Measurements from ENCODE around the gene ADCK2.

Gene ADCK2

DNA sequence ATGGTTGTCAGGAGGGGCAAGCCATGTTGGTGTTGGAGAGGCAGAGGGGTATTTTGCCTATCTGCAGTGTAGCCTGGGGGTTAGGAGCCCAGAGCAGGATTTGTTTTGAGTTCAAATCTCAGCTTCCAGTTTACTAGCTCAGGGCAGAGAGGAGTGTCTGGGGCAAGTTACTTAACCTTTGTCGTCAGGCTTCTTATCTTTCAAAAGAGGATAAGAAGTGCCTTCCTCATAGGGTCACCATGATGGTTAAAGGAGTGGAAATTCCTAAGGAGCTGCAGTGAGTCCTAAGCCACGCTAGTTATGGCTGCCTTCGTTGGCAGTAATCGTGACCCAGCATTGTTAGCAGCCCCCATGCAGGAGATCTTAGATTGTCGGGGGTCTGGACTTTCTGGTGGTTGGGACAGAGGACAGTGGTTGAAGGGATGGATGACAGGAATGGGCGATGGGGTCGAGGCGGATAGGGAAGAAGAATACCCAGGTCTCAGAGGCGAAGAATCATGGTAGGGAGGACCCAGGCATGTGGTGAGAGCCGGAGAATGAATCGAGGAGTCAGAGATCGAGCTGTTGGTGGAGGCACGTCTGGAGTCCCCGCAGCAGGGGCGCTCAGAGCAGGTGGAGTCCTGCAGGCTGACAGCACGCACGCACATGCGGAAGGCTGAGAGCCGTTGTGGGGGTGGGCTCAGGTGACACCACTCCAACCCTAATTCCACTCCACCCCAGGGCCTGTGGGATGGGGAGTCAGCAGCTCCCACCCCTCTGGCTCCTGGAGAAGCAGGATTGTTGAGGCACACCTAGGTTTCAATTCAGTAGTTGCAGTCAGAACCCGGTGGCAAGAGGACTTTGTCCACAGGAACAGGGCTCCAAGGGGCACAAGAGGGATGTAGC, 11.6 kb downstream of the ADCK2 start:
- no peak overlapping the region for H3K4ac ChIP-seq (ENCODE audit: low read depth, low read length)
- no peak overlapping the region for H2AK5ac ChIP-seq (ENCODE audit: low read length)
- H2BK5ac ChIP-seq (ENCODE audit: low read length): no peak overlapping the region
- H3K27ac ChIP-seq (ENCODE audit: low read depth, low read length): no peak overlapping the region
- H3K4me3 ChIP-seq (ENCODE audit: low read length): no peak overlapping the region
- H2BK120ac ChIP-seq (ENCODE audit: low read depth, low read length): no peak overlapping the region
- no peaks in the 10 kb centered on the region for H3K4me1 ChIP-seq (ENCODE audit: control insufficient read depth, low read depth, low read length)
- no peaks in the 10 kb centered on the region for H3K79me2 ChIP-seq (ENCODE audit: control insufficient read depth, insufficient read depth, low read length)
- DNase-seq: peak; percentile 53
- no peaks in the 10 kb centered on the region for H3K27me3 ChIP-seq (ENCODE audit: insufficient read depth, low read length, poor library complexity)
- H4K8ac ChIP-seq (ENCODE audit: low read depth, low read length): no peak overlapping the region
- H4K5ac ChIP-seq (ENCODE audit: low read length): no peak overlapping the region
- H3K79me1 ChIP-seq (ENCODE audit: low read length): no peaks in the 10 kb centered on the region
- no peaks in the 10 kb centered on the region for H3K36me3 ChIP-seq (ENCODE audit: control insufficient read depth, insufficient read depth, low read length)
- no peak overlapping the region for H3K23ac ChIP-seq (ENCODE audit: low read length)
- no peak overlapping the region for H3K9ac ChIP-seq (ENCODE audit: low read length)
- WGBS (ENCODE audit: extremely low coverage, insufficient coverage, low lambda C conversion rate): no CpG with 5 or more reads among the region's 20 CpGs
- no peak overlapping the region for H3K4me2 ChIP-seq (ENCODE audit: low read length)
- H3K56ac ChIP-seq (ENCODE audit: low read length): no peak overlapping the region
- H3K18ac ChIP-seq (ENCODE audit: low read length): no peak overlapping the region
- no peak overlapping the region for H2BK15ac ChIP-seq (replicated peaks; ENCODE audit: low read depth)

DNA sequence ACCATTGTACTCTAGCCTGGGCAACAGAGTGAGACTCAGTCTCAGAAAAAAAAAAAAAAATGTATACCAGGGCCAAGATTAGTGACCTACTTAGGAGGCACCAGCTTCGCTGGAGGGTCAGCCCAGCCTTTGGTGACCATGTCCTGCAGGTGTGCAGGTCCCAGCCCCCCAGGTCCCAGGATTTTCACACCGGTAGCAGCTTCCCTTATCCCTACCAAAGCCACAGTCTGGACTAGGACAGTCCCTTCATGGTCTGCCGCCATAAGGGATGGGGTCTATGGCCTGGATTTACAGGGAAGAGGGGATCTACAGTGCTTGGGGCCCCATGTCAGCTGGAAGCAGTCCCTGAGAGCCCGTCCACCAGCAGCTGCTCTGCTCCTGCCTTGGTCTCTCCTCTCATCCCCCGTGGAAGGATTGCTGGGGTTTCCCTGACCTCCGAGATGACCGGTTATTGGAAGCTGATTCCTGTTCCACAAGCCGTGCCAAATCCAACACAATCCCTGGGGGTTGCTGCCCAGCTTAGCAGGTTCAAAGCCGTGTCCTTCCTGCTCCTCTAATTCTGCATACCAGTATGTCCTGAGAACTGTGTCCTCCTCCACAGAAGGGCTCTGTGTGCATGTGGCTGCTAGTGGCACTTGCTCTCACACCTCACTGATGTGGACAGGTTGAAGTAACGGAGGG, 12.8 kb downstream of the ADCK2 start:
- H3K27me3 ChIP-seq (ENCODE audit: insufficient read depth, low read length, poor library complexity): no peaks in the 10 kb centered on the region
- WGBS (ENCODE audit: extremely low coverage, insufficient coverage, low lambda C conversion rate): no CpG with 5 or more reads among the region's 10 CpGs
- no peak overlapping the region for H3K56ac ChIP-seq (ENCODE audit: low read length)

DNA sequence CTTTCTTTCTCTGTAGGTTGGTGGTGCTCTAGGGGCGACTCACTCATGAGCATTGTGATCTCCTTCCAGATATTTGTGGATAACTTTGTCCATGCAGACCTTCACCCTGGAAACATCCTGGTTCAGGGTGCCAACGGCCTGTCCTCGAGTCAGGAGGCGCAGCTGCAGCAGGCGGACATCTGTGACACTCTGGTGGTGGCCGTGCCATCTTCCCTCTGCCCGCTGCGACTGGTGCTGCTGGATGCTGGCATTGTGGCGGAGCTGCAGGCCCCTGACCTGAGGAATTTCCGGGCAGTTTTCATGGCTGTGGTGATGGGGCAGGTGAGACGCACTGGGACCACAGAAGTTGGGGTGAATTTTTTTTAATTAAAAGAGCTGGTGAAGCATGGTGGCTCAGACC, 14.2 kb downstream of the ADCK2 start:
- H3K4me2 ChIP-seq (ENCODE audit: low read length): no peak overlapping the region
- H3K4me3 ChIP-seq (ENCODE audit: low read length): no peak overlapping the region
- no peaks in the 10 kb centered on the region for H3K27me3 ChIP-seq (ENCODE audit: insufficient read depth, low read length, poor library complexity)
- H3K18ac ChIP-seq (ENCODE audit: low read length): no peak overlapping the region
- no peak overlapping the region for H2BK15ac ChIP-seq (replicated peaks; ENCODE audit: low read depth)
- no peak for DNase-seq
- no peaks in the 10 kb centered on the region for H3K79me1 ChIP-seq (ENCODE audit: low read length)
- no peak overlapping the region for H2BK5ac ChIP-seq (ENCODE audit: low read length)
- no CpG with 5 or more reads among the region's 11 CpGs for WGBS (ENCODE audit: extremely low coverage, insufficient coverage, low lambda C conversion rate)
- no peak overlapping the region for H4K8ac ChIP-seq (ENCODE audit: low read depth, low read length)
- H2AK5ac ChIP-seq (ENCODE audit: low read length): no peak overlapping the region
- H3K4ac ChIP-seq (ENCODE audit: low read depth, low read length): no peak overlapping the region
- H3K9ac ChIP-seq (ENCODE audit: low read length): no peak overlapping the region
- no peak overlapping the region for H3K27ac ChIP-seq (ENCODE audit: low read depth, low read length)
- H3K23ac ChIP-seq (ENCODE audit: low read length): no peak overlapping the region
- no peak overlapping the region for H2BK120ac ChIP-seq (ENCODE audit: low read depth, low read length)
- H3K79me2 ChIP-seq (ENCODE audit: control insufficient read depth, insufficient read depth, low read length): no peaks in the 10 kb centered on the region
- H3K4me1 ChIP-seq (ENCODE audit: control insufficient read depth, low read depth, low read length): no peaks in the 10 kb centered on the region
- no peak overlapping the region for H4K5ac ChIP-seq (ENCODE audit: low read length)
- H3K36me3 ChIP-seq (ENCODE audit: control insufficient read depth, insufficient read depth, low read length): no peaks in the 10 kb centered on the region
- no peak overlapping the region for H3K56ac ChIP-seq (ENCODE audit: low read length)

More for the DNA sequence above, 12.8 kb downstream of the ADCK2 start:
- Histone ChIP-seq H3K23ac (ENCODE audit: low read length) (no peak overlapping the region), H3K4me2 (ENCODE audit: low read length) (no peak overlapping the region), H3K79me1 (ENCODE audit: low read length) (no peaks in the 10 kb centered on the region), H3K4me1 (ENCODE audit: control insufficient read depth, low read depth, low read length) (no peaks in the 10 kb centered on the region), H4K8ac (ENCODE audit: low read depth, low read length) (no peak overlapping the region), H2BK5ac (ENCODE audit: low read length) (no peak overlapping the region), H3K4me3 (ENCODE audit: low read length) (no peak overlapping the region), H3K9ac (ENCODE audit: low read length) (no peak overlapping the region), H2BK120ac (ENCODE audit: low read depth, low read length) (no peak overlapping the region), H3K79me2 (ENCODE audit: control insufficient read depth, insufficient read depth, low read length) (no peaks in the 10 kb centered on the region), H2AK5ac (ENCODE audit: low read length) (no peak overlapping the region), H4K5ac (ENCODE audit: low read length) (no peak overlapping the region), H3K36me3 (ENCODE audit: control insufficient read depth, insufficient read depth, low read length) (no peaks in the 10 kb centered on the region), H3K27ac (ENCODE audit: low read depth, low read length) (no peak overlapping the region), H3K18ac (ENCODE audit: low read length) (no peak overlapping the region), H2BK15ac (replicated peaks; ENCODE audit: low read depth) (no peak overlapping the region), H3K4ac (ENCODE audit: low read depth, low read length) (no peak overlapping the region)
- no peak for DNase-seq

DNA sequence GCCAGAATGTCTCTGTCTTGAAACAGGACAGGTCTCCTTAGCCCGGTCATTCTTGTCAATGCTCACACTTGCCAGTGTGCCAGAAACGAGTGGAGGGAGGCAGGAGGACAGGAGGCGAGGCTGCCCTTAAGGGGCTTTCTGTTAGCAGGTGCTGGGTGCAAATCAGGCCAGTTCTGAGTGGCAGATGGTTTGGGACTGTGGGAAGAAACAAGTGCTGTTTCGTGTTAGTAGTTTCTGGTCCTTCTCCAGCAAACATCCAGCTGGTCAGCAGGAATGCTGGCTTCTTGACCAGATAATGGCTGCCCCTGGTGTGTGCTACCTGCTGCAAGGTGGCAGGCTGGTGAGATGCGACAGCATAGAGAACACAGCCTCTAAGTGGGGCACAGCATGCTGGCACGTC, 15.6 kb downstream of the ADCK2 start:
- Histone ChIP-seq H2BK5ac (ENCODE audit: low read length) (no peak overlapping the region), H2AK5ac (ENCODE audit: low read length) (no peak overlapping the region), H3K27me3 (ENCODE audit: insufficient read depth, low read length, poor library complexity) (no peaks in the 10 kb centered on the region), H3K56ac (ENCODE audit: low read length) (no peak overlapping the region), H3K18ac (ENCODE audit: low read length) (no peak overlapping the region), H4K5ac (ENCODE audit: low read length) (no peak overlapping the region), H3K4me2 (ENCODE audit: low read length) (no peak overlapping the region), H3K79me1 (ENCODE audit: low read length) (no peaks in the 10 kb centered on the region), H3K79me2 (ENCODE audit: control insufficient read depth, insufficient read depth, low read length) (no peaks in the 10 kb centered on the region), H3K36me3 (ENCODE audit: control insufficient read depth, insufficient read depth, low read length) (no peaks in the 10 kb centered on the region), H2BK15ac (replicated peaks; ENCODE audit: low read depth) (no peak overlapping the region), H3K4me1 (ENCODE audit: control insufficient read depth, low read depth, low read length) (no peaks in the 10 kb centered on the region), H3K23ac (ENCODE audit: low read length) (no peak overlapping the region), H3K27ac (ENCODE audit: low read depth, low read length) (no peak overlapping the region), H3K4me3 (ENCODE audit: low read length) (no peak overlapping the region), H3K4ac (ENCODE audit: low read depth, low read length) (no peak overlapping the region), H2BK120ac (ENCODE audit: low read depth, low read length) (no peak overlapping the region), H4K8ac (ENCODE audit: low read depth, low read length) (no peak overlapping the region), H3K9ac (ENCODE audit: low read length) (no peak overlapping the region)
- WGBS (ENCODE audit: extremely low coverage, insufficient coverage, low lambda C conversion rate): no CpG with 5 or more reads among the region's 6 CpGs
- no peak for DNase-seq

DNA sequence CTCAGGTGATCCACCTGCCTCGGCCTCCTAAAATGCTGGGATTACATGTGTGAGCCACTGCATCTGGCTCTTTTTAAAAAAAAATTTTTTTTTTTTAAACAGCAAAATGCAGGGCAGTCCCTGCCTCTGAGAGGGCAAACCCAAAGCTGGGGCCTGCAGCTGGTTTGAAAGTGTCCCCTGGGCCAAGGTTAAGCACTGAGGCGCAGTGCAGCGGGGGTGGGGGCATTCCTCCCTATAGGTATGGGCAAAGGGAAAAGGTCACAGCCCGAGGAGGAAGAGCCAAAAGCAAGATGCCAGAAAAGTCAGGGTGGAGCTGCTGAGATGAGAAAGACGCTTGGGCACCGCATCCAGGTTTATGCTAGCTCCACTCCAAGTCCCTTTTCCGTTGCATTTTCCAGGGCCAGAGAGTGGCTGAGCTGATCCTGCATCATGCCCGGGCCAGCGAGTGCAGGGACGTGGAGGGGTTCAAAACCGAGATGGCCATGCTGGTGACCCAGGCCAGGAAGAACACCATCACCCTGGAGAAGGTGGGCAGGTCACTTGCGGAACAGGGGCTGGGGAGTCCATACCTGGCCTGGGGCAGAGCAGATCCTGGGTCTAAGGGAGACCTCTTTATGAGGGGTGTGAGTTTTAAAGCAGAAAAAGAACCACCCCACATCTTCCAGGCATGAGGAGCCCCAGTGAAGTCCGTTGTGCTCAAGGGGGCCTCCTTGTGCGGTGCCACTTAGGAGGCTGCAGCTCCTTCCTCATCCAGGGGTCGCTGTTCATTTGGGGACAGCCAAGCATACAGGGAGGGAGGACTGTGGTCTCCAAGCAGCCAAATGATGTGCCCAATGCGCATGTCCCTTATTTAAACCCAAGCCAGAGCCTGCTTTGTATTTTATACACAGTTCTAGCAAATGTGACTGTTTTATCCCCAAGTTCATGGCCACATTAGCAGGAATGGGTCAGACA, 16.7 kb downstream of the ADCK2 start:
- Histone ChIP-seq H3K79me2 (ENCODE audit: control insufficient read depth, insufficient read depth, low read length) (no peaks in the 10 kb centered on the region), H3K4me2 (ENCODE audit: low read length) (no peak overlapping the region), H3K23ac (ENCODE audit: low read length) (no peak overlapping the region), H3K4ac (ENCODE audit: low read depth, low read length) (no peak overlapping the region), H3K27ac (ENCODE audit: low read depth, low read length) (no peak overlapping the region), H3K18ac (ENCODE audit: low read length) (no peak overlapping the region), H3K4me1 (ENCODE audit: control insufficient read depth, low read depth, low read length) (no peaks in the 10 kb centered on the region), H4K5ac (ENCODE audit: low read length) (no peak overlapping the region), H2BK5ac (ENCODE audit: low read length) (no peak overlapping the region), H3K56ac (ENCODE audit: low read length) (no peak overlapping the region), H3K4me3 (ENCODE audit: low read length) (no peak overlapping the region), H2AK5ac (ENCODE audit: low read length) (no peak overlapping the region), H2BK120ac (ENCODE audit: low read depth, low read length) (no peak overlapping the region), H3K9ac (ENCODE audit: low read length) (no peak overlapping the region), H2BK15ac (replicated peaks; ENCODE audit: low read depth) (no peak overlapping the region), H3K36me3 (ENCODE audit: control insufficient read depth, insufficient read depth, low read length) (no peaks in the 10 kb centered on the region), H4K8ac (ENCODE audit: low read depth, low read length) (no peak overlapping the region), H3K79me1 (ENCODE audit: low read length) (no peaks in the 10 kb centered on the region), H3K27me3 (ENCODE audit: insufficient read depth, low read length, poor library complexity) (no peaks in the 10 kb centered on the region)
- no CpG with 5 or more reads among the region's 16 CpGs for WGBS (ENCODE audit: extremely low coverage, insufficient coverage, low lambda C conversion rate)
- DNase-seq: no peak
